Colon (tissue), 2 donors: ENCODE measurements around the gene MERTK.

ENCODE experiments used
- FAIRE-seq: peaks from 2 replicates; lab custom pipeline; 2012; peaks lifted over from hg19 to GRCh38; lab: Jason Lieb, UNC
- donor health status: control.
- donor health status: control.

Gene MERTK

GRCh38 chr2:111981666-111982065 lies 83.3 kb downstream of the MERTK start:
- FAIRE-seq, result no peak

- no peak for FAIRE-seq
Observed at GRCh38 chr2:111982822-111983221, 84.4 kb downstream of the MERTK start.

GRCh38 chr2:111983478-111984212 lies 85.2 kb downstream of the MERTK start:
- FAIRE-seq, result no peak

- FAIRE-seq, result no peak
Observed at GRCh38 chr2:111984213-111984604, 85.8 kb downstream of the MERTK start.

- no peak for FAIRE-seq
Observed at GRCh38 chr2:111985514-111985913, 87.1 kb downstream of the MERTK start.

GRCh38 chr2:111986116-111986900 lies 87.9 kb downstream of the MERTK start:
- no peak for FAIRE-seq

GRCh38 chr2:111990375-111990774 lies 92.0 kb downstream of the MERTK start:
- FAIRE-seq, result no peak

GRCh38 chr2:111990856-111991255 lies 92.4 kb downstream of the MERTK start:
- no peak for FAIRE-seq

GRCh38 chr2:111994042-111994441 lies 95.6 kb downstream of the MERTK start:
- FAIRE-seq, result no peak

GRCh38 chr2:111995148-111995547 lies 96.7 kb downstream of the MERTK start:
- FAIRE-seq, result no peak

- FAIRE-seq, result no peak
Observed at GRCh38 chr2:111999809-112000208, 101.4 kb downstream of the MERTK start.

GRCh38 chr2:112000399-112001135 lies 102.2 kb downstream of the MERTK start:
- FAIRE-seq, result no peak

- FAIRE-seq, result no peak
Observed at GRCh38 chr2:112001136-112001715, 102.8 kb downstream of the MERTK start.

- FAIRE-seq, result no peak
Observed at GRCh38 chr2:112001942-112002341, 103.5 kb downstream of the MERTK start.

GRCh38 chr2:112003576-112004252 lies 105.3 kb downstream of the MERTK start:
- no peak for FAIRE-seq

- FAIRE-seq, result no peak
Observed at GRCh38 chr2:112004253-112004645, 105.8 kb downstream of the MERTK start.

GRCh38 chr2:112005406-112006075 lies 107.1 kb downstream of the MERTK start:
- no peak for FAIRE-seq

GRCh38 chr2:112006076-112006410 lies 107.6 kb downstream of the MERTK start:
- no peak for FAIRE-seq

- FAIRE-seq, result no peak
Observed at GRCh38 chr2:112007493-112007892, 109.1 kb downstream of the MERTK start.

- no peak for FAIRE-seq
Observed at GRCh38 chr2:112008910-112009485, 110.6 kb downstream of the MERTK start.

- no peak for FAIRE-seq
Observed at GRCh38 chr2:112010751-112011150, 112.3 kb downstream of the MERTK start.
